Endometrial microvascular endothelial cells (primary cell): ENCODE measurements around the gene ZNF383. TPM values are rescaled to one million over a fixed set of nuclear protein-coding genes. Genes with fewer than 3 reads are reported as not detected.
"Not testable (repeated sequence)": the region's sequence is repeated elsewhere in the genome, so short reads cannot be mapped to it uniquely, and the experiment has no call there.

ENCODE experiments used
- in situ Hi-C: cut with HindIII; loops from 2 replicates; pipeline ENCODE4 v1.10.0; 2017; ENCODE audit warnings: low sequenced_read_pairs, low pct_unique_long_range_greater_than_20kb; ENCODE audit errors: inconsistent ontology term
- total RNA-seq: library from RNA; depleted of rRNA; stranded (reverse); fragments of >200 nt; gene quantifications from one replicate; pipeline ENCODE4 v1.2.3, GENCODE V29; 2015; ENCODE audit errors: inconsistent ontology term

ZNF383 gene
- total RNA-seq, 1 donor from 2014 or later, result 3.6 TPM

DNA sequence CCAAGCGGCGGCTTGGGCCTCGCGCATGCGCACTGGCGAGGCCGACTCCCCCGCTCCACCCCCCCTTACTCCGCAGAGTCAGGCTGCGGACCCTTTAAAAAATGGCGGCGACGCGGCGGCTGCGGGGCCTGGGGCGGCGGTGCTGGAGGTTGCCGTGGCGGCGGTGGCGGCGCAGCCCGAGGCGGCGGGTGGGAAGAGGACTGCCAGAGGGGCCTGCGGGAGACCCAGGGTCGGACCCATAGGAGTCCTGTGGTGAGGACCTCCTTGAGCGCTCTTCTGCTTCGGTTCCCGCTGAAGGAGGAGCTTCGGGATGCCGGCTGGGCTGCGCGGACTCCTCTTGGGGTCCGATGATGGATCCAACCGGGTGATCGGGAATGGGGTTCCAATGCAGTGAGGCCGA is 71.2 kb downstream of the ZNF383 start:
- in situ Hi-C loops, result not testable (repeated sequence)

DNA sequence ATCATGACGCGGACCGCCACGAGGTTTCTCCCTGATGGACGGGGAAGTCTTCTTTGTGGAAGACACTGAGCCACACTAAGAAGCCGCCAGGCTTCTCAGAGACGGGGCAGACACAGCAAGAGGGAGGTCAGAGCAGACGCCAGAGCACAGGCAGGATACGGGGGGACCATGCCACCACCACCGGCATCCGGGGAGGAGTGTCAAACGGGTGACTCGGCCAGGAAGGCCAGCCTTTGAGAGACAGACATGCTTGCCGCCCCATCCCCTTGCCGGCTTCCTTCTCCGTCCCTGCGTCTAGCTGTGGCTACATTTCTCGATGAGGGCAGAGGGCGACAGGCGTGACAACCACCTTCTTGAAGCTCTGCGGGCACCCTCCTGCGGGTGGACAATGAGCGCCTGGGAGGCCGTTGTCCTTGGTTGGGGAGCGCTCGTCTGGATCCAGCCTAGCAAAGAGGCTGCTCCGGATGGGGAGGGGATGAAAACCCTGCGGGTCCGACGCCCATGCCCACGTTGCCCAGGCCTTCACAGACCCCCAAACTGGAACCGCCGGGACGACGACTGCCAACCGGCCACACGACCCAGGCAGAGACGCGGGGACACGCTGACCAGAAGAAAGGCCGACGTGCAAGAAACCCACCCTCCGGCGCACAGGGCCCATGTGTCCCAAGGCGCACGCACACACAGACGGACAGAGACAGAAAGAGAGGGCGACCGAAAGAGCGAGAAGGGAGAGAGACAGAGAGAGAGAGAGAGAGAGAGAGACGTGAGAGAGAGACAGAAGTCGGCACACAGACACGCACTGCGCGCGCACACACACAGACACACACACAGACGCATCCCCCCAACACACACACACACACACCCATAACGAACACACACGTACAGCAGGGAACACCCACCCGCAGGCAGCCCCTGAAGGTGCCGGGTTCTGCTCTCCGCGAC is 75.3 kb downstream of the ZNF383 start:
- in situ Hi-C loops, result not testable (repeated sequence)

DNA sequence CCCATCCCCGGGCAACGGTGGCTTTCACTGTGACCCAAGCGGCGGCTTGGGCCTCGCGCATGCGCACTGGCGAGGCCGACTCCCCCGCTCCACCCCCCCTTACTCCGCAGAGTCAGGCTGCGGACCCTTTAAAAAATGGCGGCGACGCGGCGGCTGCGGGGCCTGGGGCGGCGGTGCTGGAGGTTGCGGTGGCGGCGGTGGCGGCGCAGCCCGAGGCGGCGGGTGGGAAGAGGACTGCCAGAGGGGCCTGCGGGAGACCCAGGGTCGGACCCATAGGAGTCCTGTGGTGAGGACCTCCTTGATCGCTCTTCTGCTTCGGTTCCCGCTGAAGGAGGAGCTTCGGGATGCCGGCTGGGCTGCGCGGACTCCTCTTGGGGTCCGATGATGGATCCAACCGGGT is 76.2 kb downstream of the ZNF383 start:
- in situ Hi-C loops, result not testable (repeated sequence)

Other genes with a start within 250 kb of the ZNF383 start
- gene ZNF420, start 139.8 kb upstream of the ZNF383 start, total RNA-seq, result 2.0 TPM
- gene ZNF585A, start 45.5 kb upstream of the ZNF383 start, total RNA-seq, result 1.2 TPM
- gene ZNF585B, start 7.7 kb upstream of the ZNF383 start, total RNA-seq, result 3.5 TPM
- gene ZNF527, start 152.9 kb downstream of the ZNF383 start, total RNA-seq, result 2.6 TPM
- 4.4 TPM for gene ZNF569, start 249.2 kb downstream of the ZNF383 start, total RNA-seq